Measurements from ENCODE around the gene KLHL25. TPM values are rescaled to one million over a fixed set of nuclear protein-coding genes. Genes with fewer than 3 reads are reported as not detected.
"Not testable (repeated sequence)": the region's sequence is repeated elsewhere in the genome, so short reads cannot be mapped to it uniquely, and the experiment has no call there.

KLHL25 gene, protein sequence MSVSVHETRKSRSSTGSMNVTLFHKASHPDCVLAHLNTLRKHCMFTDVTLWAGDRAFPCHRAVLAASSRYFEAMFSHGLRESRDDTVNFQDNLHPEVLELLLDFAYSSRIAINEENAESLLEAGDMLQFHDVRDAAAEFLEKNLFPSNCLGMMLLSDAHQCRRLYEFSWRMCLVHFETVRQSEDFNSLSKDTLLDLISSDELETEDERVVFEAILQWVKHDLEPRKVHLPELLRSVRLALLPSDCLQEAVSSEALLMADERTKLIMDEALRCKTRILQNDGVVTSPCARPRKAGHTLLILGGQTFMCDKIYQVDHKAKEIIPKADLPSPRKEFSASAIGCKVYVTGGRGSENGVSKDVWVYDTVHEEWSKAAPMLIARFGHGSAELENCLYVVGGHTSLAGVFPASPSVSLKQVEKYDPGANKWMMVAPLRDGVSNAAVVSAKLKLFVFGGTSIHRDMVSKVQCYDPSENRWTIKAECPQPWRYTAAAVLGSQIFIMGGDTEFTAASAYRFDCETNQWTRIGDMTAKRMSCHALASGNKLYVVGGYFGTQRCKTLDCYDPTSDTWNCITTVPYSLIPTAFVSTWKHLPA
- 6.4 and 14.9 TPM in 2 replicates for total RNA-seq (2014; rRNA removed; shearing (Covaris generic))

DNA sequence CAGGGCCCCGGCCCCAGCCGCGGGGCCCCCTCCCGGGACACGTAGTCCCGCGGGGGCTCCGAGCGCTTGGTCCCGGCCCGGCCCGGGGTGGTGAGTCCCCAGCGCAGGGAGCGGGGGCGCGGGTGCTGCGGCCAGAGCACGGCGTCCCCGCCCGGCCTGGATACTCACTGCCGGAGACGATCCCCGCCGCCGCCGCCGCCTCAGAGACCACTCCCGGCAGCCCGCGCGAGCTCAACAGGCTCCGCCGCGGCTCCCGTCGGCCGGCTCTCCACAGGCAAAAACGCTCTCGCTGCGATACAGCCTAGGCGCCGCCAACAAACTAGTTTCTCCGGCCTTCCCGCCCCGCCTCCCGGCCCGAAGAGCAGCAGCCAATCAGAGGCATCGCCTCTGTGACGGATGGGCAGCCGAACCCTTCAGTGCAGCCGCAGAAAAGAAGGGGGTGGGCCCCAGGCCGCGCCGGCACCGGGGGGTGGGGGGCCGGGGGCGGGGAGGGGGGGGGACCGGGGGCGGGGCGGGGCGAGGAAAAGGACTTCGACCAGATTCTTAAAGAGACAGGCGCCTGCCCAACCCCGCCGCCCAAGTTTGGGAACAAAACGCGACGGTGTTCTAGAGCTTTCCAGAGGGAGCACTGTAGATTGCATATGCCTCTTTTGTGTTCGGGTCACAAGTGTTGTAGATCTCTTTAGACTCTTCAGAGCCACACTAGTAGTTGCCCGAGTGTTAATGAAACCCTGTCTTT, at the start of gene KLHL25:
Gene KLHL25, minus strand, starts transcription at position 328 of the 739 bp plus-strand sequence. CDS start 25,115 bp downstream, outside the sequence.
- peak; percentile 84 for DNase-seq (ENCODE audit: low spot score)

GRCh38 chr15:85840802-85841152, 46.1 kb upstream of the KLHL25 start:
- DNase-seq (ENCODE audit: low spot score): no peak

GRCh38 chr15:85840079-85840801, 45.5 kb upstream of the KLHL25 start:
- peak; percentile 59 for DNase-seq (ENCODE audit: low spot score)

DNA sequence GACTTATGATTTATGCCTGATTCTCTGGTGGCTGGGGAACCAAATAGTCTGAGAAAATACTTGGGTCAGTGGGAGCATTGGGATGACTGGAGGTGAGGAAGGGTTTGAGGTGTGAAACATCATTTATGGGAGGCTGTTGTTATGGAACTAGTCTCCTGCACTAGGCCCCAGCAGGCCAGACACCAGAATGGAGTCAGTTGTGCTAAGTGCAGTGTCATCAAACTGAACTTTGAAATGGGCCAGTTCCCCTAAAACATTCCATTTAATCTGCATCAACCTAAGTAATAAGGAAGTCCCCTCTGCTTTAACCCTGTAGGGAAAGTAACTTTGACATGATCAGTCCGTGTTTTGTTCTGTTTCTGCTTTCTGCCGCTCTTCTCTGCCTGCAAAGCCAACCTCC, 44.9 kb upstream of the KLHL25 start:
- DNase-seq (ENCODE audit: low spot score): no peak

GRCh38 chr15:85838655-85839054, 43.9 kb upstream of the KLHL25 start:
- DNase-seq (ENCODE audit: low spot score): no peak

DNA sequence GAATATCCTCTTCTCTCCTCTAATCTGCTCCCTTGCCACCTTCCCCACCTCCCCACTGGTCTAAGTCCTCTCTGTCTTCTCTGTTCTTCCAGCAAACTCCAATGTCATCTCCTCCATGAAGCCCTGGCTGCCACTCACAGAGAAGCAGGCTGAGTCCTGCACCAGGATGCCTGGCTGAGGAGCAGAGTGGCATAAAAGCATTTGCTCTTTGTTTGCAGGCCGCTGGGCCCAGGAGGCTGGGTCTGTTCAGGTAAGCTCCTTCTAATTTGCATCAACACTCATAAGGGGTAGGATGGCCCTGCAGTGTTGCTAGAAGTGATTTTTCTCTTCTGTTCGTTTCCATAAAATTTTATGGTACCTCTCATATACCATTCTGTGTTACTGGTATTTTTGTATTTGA, 43.2 kb upstream of the KLHL25 start:
- DNase-seq (ENCODE audit: low spot score): no peak

DNA sequence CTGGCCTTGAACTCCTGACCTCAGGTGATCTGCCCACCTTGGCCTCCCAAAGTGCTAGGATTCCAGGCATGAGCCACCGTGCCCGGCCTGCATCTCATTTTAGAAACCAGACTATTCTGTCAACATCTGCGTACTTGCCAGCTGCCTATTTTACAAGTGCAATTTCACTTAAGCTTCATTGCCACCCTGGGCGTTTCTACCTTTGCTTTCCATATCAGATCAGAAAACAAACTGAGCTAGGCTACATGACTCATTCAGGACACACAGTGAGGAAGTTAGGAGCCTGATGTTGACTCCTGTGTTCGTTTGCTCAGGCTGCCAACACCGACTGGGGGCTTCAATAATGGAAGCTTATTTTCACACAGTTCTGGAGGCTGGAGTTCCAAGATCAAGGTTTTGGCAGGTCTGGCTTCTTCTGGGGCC, 42.3 kb upstream of the KLHL25 start:
- peak; percentile 22 for DNase-seq (ENCODE audit: low spot score)

GRCh38 chr15:85834651-85835050, 39.9 kb upstream of the KLHL25 start:
- no peak for DNase-seq (ENCODE audit: low spot score)

- no peak for DNase-seq (ENCODE audit: low spot score)
Observed at GRCh38 chr15:85832394-85832793, 37.7 kb upstream of the KLHL25 start.

- peak; percentile 15 for DNase-seq (ENCODE audit: low spot score)
Observed at GRCh38 chr15:85831415-85832113, 36.8 kb upstream of the KLHL25 start.

DNA sequence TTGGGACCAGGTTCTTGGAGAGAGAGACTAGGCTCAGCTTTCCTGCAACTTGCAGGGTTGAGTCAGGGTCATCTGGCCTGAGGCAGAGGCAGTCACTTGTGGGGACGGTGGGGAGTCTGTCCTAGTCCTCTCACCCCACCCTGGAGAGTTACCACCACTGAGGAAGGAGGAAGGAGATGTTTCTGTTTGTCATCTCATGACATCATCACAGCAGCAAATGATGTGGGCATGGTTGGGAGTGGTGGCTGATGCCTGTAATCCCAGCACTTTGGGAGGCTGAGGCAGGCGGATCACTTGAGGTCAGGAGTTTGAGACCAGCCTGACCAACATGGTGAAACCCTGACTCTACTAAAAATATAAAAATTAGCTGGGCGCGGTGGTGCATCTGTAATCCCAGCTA, 35.0 kb upstream of the KLHL25 start:
- DNase-seq (ENCODE audit: low spot score): not testable (repeated sequence)

GRCh38 chr15:85828874-85829273, 34.1 kb upstream of the KLHL25 start:
- no peak for DNase-seq (ENCODE audit: low spot score)

- DNase-seq (ENCODE audit: low spot score): no peak
Observed at GRCh38 chr15:85828126-85828525, 33.4 kb upstream of the KLHL25 start.

DNA sequence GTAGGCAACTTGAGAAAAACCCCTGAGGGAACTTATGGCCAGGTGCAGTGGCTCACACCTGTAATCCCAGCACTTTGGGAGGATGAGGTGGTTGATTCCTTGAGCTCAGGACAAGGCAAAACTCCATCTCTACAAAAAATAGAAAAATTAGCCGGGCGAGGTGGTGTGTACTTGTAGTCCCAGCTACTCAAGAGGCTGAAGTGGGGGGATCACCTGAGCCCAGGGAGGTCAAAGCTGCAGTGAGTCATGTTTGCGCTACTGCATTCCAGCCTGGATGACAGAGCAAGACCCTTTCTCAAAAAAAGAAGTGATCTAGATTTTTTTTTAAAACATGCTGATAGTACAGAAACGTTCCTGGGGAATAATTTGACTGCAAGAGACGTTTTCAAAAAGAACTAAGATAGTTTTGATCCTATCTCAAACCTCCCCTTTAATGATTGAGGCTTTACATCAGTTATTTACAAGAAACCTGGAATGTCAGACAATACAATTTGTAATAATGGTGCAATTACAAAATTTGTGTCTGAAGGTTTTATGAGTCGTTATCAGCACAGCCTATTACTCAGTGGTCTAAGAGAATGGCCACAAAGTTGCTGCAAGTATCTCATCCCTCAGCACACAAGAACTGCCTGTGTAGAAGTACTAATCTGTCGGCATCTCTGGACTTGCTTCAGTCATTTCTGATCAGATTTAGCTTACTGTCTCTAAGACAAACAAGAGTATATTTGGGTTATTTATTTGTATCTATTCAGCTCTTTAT, 32.2 kb upstream of the KLHL25 start:
- DNase-seq (ENCODE audit: low spot score): no peak

DNA sequence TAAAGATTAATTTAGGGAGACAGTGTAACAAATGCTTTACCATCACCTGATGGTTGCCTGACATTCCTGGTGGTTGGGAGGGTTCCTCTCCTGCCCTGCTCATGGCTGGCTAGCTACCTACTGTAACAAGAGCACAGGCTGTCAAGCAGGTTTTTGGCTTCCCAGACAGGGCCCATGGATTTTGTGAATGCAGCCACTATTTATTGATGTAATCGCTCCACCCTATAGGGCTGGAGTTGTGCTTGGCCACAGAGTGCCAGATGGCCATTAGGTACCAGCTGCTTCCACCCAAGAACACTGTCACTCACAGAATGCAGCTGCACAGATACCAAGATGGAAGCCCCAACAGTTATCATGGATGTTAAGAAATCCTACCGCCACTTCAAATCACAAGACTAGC, 31.0 kb upstream of the KLHL25 start:
- DNase-seq (ENCODE audit: low spot score): no peak

- no peak for DNase-seq (ENCODE audit: low spot score)
Observed at GRCh38 chr15:85825118-85825517, 30.4 kb upstream of the KLHL25 start.

DNA sequence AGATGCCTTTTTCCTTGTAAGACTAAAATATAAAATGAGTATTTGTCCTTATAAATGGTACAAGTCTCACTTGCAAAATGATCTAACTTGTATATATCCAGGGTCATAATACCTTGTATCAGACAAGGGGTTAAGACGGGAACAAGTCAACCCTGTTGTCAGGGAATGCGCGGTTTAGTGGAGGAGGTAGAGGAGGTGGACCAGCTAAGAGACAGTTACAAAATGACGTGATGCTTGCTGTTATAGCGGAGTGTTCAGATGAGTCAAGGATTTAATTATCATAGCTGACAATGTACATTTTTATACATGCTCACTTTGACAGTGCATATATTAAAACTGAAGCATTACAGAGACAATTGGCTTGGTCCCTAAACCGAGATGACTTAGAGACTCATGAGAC, 26.8 kb upstream of the KLHL25 start:
- DNase-seq (ENCODE audit: low spot score): no peak

- no peak for DNase-seq (ENCODE audit: low spot score)
Observed at GRCh38 chr15:85819938-85820337, 25.2 kb upstream of the KLHL25 start.

DNA sequence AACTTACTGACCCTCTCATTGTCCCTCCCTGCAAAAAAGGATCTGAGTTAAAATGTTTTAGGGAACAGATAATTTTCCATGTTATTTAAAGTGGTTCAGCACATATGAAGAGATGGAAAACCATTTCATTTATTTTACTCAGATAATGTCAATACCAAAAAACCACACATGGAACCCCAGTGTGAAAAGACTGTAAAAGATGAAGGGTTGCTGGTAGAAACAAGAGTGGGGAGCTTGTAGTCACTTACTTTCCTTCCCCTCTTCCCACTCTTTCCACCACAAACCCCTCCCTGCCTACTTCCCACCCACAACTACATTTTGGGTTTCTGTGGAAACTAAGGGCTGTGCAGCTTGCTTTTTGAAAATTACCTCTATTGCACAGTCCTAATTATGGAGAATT, 18.5 kb upstream of the KLHL25 start:
- DNase-seq (ENCODE audit: low spot score): no peak

- no peak for DNase-seq (ENCODE audit: low spot score)
Observed at GRCh38 chr15:85810075-85810474, 15.3 kb upstream of the KLHL25 start.

DNA sequence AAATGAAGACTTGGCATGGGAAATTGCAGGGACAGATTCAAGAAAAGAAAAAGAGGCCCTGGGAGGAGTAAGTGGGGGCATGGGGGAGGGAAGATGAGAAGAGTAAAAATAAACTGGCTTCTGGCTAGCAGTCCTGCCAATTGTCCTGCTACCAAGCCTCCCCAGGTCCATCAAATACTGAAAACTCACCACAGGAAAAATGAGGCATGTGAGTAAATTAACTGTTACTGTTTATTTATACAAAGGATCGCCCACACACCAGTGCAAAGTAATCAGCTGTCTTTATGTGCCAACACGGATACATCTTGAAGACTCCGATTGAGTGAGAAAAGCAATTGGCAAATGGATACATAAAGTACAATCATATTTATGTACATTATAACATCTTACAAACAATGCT, 10.7 kb upstream of the KLHL25 start:
- no peak for DNase-seq (ENCODE audit: low spot score)
